Germinal center (tissue), 1 donor: ENCODE results near the gene LGALS8.
"Not testable (repeated sequence)": the region's sequence is repeated elsewhere in the genome, so short reads cannot be mapped to it uniquely, and the experiment has no call there.

Experiments used
- DNase-seq: peaks from one replicate; pipeline ENCODE4 v3.0.0; 2012; ENCODE audit warnings: mixed read lengths, low spot score

Gene LGALS8

DNA sequence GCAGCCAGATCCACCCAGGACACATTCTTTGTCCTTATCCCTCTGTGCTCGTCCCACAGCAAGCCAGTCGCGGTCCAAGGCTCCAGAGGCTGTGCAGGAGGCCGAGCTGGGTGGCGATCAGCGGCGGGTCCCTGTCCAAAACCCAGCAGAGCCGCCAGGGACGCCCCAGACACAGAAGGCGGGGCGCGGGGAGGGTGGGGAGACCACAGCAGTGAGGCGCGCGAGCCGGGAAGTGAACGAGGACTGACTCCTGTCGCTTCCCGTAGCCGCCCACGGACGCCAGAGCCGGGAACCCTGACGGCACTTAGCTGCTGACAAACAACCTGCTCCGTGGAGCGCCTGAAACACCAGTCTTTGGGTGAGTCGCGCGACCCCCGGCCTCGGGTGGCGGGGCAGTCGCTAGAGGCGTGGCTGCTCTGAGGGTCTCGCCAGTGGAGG lies at the start of gene LGALS8:
Gene LGALS8 (plus strand): TSS at position 279 of the 438 bp plus-strand sequence. CDS start 2,089 bp downstream, outside the sequence.
- peak; percentile 83 for DNase-seq

DNA sequence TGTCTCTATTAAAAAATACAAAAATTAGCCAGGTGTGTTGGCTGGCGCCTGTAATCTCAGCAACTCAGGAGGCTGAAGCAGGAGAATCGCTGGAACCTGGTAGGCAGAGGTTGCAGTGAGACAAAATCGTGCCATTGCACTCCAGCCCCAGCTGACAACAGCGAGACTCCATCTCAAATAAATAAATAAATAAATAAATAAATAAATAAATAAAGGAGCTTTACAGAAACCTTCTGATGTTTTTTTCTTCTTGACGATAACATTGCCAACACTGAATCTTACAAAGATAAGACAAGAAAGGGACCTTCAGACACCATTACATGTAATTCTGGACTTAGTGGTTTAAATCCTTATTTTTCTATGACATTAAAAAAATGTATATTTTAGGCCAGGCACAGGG lies 47.8 kb upstream of the LGALS8 start:
- no peak for DNase-seq

DNA sequence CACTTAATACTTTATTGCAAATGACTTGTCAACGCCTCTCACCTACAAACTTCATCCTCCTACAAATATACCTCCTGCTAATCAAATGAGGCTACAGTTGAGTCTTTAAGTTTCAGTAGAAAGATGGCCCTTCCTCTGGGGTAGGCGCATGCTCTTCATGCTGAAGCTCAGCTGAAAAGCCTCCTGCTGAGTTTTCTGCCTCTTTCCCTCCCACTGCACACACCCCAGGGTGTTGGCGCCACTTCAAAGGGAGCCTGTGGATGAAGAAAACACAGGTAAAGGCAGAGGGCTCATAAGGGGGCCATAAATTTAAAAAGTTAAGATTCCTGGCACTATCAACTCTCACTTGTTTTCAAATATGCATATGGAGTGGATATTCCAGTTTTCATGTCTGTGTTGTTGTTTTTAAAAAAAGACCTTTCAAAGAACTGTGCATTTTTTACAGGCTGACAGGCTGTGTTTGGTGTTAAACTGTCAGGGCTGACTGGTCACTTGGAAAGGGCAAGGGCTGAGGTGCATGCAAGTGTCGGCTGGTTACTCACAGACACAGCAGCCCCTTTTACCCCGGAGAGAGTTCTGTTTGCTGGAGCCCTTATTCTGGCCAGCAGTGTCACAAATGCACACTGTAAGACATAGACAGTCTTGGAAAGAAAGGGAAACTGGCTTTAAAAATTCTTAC lies 42.9 kb upstream of the LGALS8 start:
- DNase-seq, result no peak

DNA sequence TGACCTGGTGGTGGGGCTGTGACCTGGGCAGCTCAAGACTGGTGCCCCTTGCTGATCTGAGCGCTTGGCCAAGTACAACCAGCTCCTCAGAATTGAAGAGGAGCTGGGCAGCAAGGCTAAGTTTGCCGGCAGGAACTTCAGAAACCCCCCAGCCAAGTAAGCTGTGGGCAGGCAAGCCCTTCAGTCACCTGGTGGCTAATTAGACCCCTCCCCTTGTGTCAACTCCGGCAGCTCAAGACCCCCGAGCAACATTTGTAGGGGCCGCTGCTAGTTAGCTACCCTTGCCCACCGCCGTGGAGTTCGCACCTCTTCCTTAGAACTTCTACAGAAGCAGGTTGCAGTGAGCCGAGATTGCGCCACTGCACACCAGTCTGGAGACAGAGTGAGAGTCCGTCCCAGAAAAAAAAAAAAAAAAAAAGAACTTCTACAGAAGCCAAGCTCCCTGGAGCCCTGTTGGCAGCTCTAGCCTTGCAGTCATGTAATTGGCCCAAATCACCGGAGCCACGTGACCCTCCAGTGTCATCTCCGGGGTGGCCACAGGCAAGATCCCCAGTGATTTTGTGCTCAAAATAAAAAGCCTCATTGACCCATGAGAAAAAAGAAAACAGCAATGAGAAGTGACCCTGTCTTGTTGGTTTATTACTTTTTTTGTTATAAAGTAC lies 39.3 kb upstream of the LGALS8 start:
- no peak for DNase-seq

DNA sequence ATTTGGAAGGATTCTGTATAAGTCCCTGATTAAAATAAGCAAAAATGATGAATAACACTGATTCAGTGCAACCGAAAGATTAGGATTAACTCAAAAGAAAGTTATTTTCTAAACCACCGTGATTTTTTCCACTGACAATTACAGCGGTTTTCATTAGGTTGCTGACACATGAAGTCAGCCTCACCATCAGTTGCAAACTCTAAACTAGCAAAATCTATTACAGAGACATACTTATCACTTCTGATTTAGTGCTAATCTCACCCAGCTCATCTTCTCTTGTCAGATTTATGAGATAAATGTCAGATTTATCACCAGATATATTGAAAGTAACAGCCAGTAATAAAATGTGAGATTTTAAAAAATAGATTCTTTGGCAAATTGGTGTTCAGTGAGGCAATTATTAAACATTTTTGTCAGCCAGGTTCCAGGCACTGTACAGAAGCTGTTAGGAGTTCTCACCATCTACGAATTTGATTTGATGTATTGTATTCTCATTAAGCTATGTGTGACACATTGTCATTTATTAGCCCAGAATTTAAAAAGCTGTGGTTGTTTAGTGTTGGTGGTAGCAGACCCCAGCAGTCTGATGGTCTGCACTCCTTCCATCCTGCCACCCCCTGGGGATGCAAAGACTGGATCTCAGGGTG lies 37.3 kb upstream of the LGALS8 start:
- no peak for DNase-seq

DNA sequence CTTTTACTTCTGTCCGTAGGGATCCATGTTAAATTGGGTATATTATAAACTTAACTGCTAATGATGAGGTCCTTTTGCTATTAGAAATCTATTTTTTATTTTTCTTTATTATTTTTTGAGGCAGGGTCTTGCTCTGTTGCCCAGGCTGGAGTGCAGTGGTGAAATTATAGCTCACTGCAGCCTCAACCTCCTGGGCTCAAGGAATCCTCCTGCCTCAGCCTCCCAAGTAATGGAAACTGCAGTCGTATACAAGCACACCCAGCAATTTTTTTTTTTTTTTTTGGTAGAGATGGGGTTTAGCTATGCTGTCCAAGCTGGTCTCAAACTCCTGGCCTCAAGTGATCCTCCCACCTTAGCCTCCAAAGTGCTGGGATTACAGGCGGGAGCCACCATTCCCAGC lies 34.6 kb upstream of the LGALS8 start:
- not testable (repeated sequence) for DNase-seq

DNA sequence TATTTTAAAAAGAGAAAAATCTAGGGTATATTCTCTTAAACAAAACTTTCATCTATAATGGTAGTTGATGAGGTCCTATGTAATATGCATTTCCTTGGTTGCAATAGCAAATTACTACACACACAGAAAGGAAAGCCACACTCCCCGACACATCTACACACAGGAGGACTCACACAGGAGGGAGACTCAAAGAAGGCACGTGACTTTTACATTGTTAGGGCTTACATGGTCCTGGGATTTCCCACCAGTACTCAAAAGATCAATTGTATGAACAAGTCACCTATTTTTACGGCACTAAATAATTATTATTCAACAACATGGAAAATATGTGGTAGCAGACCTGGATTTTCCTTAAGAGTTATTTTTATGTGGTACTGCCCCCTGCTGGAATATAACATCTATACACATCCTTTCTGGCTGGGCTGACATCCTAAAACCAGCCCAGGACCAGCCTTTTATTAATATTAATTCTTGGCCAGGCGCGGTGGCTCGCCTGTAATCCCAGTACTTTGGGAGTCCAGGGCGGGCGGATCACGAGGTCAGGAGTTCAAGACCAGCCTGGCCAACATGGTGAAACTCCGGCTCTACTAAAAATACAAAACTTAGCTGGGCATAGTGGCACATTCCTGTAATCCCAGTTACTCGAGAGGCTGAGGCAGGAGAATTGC lies 33.9 kb upstream of the LGALS8 start:
- peak; percentile 40 for DNase-seq

DNA sequence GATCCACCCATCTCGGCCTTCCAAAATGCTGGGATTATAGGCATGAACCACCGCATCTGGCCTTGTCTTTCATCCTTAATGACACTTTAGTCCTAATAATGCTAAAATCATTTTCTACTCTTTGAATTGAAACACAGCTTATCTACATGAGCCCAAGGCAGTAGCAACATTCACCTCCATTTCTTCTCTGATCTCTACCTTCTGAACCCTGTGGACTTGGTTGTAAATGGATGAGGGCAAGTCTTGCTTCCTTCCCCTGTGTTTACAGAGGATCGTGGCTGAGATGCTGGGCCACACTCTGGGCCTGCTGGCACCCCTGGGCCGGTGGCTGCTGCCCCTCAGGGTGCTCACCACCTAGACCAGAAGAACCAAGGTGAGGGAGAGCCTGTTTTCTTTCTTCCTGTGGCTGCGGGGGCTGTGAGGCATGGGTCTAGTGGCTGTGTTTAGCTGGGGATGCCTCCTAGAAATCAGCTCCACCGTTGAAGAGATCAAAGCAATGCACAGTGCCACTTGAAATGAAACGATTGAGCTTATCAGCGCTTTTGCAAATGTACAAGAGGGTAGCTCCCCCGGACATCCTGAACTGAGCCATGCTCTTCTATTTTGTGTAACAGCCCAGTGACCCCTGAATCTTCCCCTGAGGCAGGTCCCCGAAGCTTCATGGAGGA lies 32.2 kb upstream of the LGALS8 start:
- DNase-seq, result no peak

DNA sequence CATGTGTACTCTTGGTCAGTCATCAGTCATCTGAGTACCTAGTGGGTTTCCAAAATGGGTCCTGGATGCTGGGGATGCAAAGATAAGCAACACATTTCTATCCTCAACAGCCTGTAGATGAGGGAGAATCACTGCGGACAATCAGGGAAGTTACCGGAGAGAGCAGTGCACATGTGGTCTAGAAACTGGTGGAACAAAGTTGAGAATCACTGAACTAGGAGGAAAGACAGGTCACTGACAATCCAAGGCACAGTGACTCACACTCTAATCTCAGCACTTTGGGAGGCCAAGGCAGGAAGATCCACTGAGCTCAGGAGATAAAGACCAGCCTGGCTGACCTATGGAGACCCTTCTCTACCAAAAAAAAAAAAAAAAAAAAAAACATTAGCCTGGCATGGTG lies 31.4 kb upstream of the LGALS8 start:
- DNase-seq, result no peak

DNA sequence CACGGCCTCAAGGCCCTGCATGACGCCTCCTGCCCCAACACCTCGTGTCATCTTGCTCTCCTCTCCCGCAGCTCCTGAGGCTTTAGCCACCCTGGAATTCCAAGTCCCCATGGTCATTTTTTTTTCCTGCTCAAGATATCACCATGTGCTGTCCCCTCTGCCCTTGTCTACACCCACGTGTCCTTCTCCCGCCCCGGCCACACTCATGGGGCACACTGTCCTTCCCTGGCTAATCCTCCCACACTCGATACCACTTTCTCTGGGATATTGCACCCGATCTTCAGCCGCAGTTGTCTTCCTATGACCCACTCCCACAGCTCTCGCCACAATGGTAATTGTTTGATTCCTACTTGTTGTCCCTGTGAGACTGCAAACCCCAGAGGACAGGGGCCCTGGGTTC lies 29.7 kb upstream of the LGALS8 start:
- no peak for DNase-seq

DNA sequence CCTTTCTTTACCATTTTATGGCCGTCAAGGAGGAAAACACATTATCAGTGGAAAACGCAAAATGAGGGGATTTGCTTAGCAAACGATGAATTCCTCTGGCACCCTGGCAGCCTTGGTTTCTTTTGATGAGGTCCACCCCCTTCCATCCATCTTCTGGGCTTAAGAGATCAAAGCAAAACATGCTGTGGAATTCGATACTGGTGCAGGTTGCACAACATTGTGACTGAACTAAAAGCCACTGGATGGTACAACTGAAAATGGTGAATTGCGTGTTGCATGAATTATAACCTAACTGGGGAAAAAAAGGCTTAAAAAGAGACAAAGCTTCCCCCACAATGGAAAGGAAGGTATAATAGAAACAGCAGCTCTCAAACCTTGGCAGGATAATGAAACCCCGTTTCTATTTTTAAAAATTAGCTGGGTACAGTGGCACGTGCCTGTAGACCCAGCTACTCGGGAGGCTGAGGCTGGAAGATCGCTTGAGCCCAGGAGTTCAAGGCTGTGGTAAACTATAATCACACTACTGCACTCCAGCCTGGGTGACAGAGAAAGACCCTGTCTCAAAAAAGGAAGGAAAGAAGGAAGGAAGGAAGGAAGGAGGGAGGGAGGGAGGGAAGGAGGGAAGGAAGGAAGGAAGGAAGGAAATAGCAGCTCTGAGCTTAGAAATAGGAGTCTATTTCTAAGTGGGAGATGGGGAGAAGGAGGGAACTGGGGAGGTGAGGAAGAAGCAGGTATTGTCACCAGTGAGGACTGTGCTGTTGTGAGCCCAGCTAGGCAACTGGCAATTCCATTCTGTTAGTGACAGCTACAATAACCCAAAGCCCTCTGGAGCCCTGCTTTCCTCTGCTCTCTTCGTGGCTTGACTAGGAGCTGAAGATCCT lies 29.0 kb upstream of the LGALS8 start:
- no peak for DNase-seq

DNA sequence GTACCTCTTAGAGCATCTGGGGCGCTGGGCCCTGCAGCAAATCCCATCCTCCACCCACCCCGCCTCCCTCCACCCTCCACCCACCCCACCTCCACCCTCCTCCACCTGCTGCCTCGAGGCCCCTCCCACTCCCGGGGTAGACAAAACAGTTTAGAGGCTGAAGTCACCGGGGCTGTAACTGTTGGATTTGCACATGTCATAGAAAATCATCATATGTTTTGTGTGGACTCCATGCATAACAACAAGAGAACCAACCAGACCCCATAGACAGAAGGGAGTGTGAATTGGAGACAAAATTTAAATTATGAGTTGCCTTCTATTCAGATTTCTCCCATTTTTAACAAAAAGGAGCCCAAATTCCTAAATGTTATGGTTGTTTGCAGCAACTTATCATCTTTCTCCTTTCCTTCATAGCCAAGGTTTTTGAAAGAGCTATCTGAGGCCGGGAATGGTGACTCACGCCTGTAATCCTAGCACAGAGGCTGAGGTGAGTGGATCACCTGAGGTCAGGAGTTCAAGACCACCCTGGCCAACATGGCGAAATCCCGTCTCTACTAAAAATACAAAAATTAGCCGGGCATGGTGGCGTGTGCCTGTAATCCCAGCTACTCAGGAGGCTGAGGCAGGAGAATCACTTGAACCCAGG lies 28.2 kb upstream of the LGALS8 start:
- DNase-seq, result no peak

DNA sequence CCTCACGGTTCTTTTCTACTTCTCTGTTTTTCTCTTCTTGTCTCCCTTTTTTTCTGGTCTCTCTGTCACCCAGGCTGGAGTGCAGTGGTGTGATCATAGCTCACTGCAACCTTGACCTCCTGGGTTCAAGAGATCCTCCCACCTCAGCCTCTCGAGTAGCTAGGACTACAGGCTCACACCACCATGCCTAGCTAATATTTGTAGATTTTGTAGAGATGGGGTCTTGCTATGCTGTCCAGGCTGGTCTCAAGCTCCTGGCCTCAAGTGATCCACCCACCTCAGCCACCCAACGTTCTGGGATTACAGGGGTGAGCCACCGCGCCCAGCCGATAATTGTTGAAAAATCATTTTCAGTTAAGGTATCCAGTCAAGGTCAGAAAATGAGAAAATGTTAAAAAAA lies 25.9 kb upstream of the LGALS8 start:
- DNase-seq, result no peak

DNA sequence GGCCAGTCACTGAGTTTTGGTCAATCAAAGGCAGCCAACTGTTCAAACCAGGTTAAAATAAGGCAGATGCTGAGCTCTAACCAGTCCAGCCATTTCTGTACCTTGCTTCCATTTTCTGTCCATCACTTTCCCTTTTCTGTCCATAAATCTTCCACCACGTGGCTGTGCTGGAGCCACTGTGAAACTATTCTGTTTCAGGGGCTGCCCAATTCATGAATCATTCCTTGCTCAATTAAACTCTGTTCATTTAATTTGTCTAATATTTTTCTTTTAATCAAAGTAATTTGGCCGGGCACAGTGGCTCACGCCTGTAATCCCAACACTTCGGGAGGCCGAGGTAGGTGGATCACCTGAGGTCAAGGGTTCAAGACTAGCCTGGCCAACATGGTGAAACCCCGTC lies 22.7 kb upstream of the LGALS8 start:
- DNase-seq, result no peak

DNA sequence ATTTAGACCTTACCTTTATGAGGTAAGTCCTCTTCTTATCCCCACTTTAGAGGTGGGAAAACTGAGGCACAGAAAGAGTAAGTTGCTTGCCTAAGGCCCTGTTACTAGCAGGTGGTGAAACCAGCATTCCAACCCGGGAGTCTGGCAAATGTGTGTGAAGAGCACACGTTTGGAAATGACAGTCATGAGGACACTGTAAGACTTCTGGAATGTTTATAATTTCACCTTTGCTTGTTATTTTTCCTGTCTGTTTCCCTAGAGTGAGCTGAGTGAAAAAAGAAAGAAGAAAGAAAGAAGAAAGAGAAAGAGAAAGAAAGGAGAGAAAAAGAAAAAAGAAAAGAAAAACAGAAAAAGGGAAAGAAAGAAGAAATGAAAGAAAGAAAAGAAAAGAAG lies 21.2 kb upstream of the LGALS8 start:
- no peak for DNase-seq

DNA sequence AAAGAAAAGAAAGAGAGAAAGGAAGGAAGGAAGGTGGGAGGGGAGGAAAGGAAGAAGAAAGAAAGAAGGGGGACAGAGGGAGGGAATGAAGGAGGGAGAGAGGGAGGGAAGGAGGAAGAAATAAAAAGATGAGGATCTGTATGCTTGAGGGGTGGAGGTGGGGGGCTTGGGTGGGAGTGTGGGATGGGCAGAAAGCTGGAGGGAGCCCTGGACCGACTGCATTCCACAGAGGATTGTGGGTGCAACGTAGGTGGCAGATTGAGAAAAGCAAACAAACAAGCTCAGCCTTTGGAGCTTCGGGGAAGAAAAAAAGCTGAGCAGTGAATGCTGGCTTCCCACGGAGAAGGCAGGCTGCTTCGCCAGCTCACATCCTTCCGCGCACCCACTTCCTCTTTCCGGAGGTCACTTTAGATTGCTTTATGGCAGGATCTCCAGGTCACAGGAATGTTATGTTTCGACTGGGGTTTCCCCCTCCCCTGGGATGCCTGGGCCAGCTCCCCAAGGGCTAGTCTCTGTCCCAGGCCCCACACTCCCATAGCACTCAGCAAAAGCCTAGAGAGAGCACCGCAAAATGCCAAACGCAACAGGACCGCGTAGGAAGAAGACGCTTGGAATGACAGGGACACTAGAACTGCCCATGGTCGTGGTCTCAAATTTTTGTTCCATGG lies 20.7 kb upstream of the LGALS8 start:
- DNase-seq, result peak; percentile 24

DNA sequence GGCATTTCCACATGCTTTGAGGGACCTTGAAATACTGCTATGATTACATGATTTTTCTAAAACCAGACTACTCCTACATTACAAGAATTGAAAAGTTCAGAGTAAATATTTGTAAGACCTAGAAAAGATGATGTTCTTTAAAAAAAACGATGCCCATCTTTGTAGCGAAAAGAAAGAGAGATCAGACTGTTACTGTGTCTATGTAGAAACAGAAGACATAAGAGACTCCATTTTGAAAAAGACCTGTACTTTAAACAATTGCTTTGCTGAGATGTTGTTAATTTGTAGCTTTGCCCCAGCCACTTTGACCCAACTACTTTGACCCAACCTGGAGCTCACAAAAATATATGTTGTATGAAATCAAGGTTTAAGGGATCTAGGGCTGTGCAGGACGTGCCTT lies 19.4 kb upstream of the LGALS8 start:
- DNase-seq, result not testable (repeated sequence)

DNA sequence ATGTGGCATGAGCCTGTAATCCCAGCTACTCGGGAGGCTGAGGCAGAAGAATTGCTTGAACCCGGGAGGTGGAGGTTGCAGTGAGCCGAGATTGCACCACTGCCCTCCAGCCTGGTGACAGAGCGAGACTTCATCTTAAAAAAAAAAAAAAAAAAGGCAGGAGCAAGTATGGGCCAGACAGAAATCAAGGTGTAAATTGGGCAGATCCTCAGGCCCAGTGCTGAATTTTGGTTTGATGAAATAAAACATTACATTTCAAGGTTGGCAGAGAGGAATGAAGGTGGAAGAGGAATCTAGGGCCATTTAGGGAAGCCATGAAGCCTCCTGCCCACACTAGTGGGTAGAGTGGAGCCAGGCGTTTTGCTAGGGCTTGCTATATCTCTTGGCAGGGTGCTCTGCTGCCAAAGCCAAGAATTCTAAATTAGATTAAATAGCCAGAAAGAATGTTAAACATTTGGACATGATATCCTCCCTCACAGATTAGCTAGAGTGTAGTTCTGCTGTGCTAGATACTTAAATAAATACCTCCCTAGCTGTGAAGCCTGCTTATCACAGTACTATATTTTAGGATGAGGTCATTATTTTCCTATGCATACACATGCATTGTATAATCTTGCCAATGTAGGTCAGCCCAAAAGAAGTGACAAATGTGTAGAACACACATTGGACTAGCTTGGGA lies 16.6 kb upstream of the LGALS8 start:
- no peak for DNase-seq

DNA sequence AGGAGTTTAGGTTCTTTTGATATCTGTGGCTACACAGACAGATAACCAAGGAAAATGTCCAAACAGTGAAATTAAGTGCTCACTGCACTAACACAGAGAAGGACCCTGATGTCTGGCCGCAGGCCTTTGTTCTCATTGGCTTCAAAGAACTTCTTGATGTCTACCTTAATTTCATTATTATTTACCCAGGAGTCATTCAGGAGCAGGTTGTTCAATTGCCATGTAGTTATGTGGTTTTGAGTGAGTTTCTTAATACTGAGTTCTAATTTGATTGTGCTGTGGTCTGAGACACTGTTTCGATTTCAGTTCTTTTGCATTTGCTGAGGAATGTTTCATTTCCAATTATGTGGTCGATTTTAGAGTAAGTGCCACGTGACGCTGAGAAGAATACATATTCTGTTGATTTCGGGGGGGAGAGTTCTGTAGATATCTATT lies 15.2 kb upstream of the LGALS8 start:
- DNase-seq, result no peak

DNA sequence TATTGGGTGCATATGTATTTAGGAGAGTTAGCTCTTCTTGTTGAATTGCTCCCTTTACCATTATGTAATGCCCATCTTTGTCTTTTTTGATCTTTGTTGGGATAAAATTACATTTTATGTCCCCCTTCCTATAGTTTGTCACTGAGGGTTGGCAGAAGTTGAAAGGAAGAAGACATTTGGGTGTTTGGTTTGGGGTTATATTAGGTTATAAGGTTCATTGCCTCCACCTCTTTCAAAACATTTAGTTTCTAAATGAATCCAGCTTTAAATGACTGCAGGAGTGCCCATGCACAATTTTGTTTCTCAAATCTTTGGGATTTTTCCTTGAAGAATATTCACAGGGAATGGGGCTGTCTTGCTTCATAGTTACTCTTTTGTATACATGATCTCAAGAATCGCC lies 14.6 kb upstream of the LGALS8 start:
- DNase-seq, result no peak
